ENCODE results near the gene MTERF2. TPM values are rescaled to one million over a fixed set of nuclear protein-coding genes. Genes with fewer than 3 reads are reported as not detected.
A peak's percentile ranks its signal among the peaks of the same experiment; 100 is the strongest.

Gene MTERF2
- total and polyA plus RNA-seq, 10 of the 15 experiments (the other 5 are each of a cell fraction or from before 2014, with no cell fraction given) = 2.1 to 9.8 (median 6.7) TPM

GRCh38 chr12:106955377-106956047 is 31.4 kb downstream of the MTERF2 start, which contains the start of gene TMEM263 (continued):
- TF ChIP-seq EZH2 (IDR thresholded peaks at IDR 0.05; ENCODE audit: borderline replicate concordance, control insufficient read depth, low read depth, low read length) (no peak), SP1 (IDR thresholded peaks at IDR 0.05; ENCODE audit: low read depth, low read length) (peak; percentile 13), CREB1 (IDR thresholded peaks at IDR 0.05; ENCODE audit: low read depth) (no peak), JUNB (IDR thresholded peaks at IDR 0.05) (no peak), LARP7 (IDR thresholded peaks at IDR 0.05) (peak; percentile 91), IKZF1 (conservative IDR thresholded peaks at IDR 0.05) (peak; percentile 93), TBL1XR1 (IDR thresholded peaks at IDR 0.05; ENCODE audit: low read depth, low read length) (no peak), SRF (IDR thresholded peaks at IDR 0.05; ENCODE audit: low read depth in 2 of 2, low read length in 2 of 2) (no peak), ZNF24 (IDR thresholded peaks at IDR 0.05) (0 out of 2 replicates have a peak, but pooled peaks have one; percentile 58), MTA3 (IDR thresholded peaks at IDR 0.05; ENCODE audit: borderline replicate concordance, low read length) (no peak), RAD21 (IDR thresholded peaks at IDR 0.05; ENCODE audit: insufficient read depth, low read depth, low read length) (no peak), CBX3 (IDR thresholded peaks at IDR 0.05; ENCODE audit: borderline replicate concordance, low read depth) (no peak), KLF5 (IDR thresholded peaks at IDR 0.05; ENCODE audit: partially characterized antibody) (peak; percentile 53), SMAD5 (IDR thresholded peaks at IDR 0.05; ENCODE audit: low read depth) (no peak), BRCA1 (IDR thresholded peaks at IDR 0.05; ENCODE audit: low read depth, low read length) (no peak), NFIC (IDR thresholded peaks at IDR 0.05; ENCODE audit: low read depth, low read length) (no peak), RBBP5 (conservative IDR thresholded peaks at IDR 0.05) (no peak), NFXL1 (IDR thresholded peaks at IDR 0.05; ENCODE audit: borderline replicate concordance) (no peak), CEBPB (IDR thresholded peaks at IDR 0.05; ENCODE audit: borderline replicate concordance in 1 of 2, low read depth in 2 of 2, low read length in 2 of 2) (no peak), TCF3 (IDR thresholded peaks at IDR 0.05; ENCODE audit: borderline replicate concordance, insufficient read depth, low read depth, low read length) (0 out of 2 replicates have a peak, but pooled peaks have one; percentile 45), CUX1 (IDR thresholded peaks at IDR 0.05; ENCODE audit: insufficient replicate concordance, low read depth, low read length) (no peak), ZNF384 (IDR thresholded peaks at IDR 0.05; ENCODE audit: borderline replicate concordance, low read depth, low read length) (no peak), USF1 (IDR thresholded peaks at IDR 0.05; ENCODE audit: borderline replicate concordance, extremely low read length, insufficient read depth, low read depth, low read length) (no peak), SKIL (IDR thresholded peaks at IDR 0.05; ENCODE audit: low read depth, poor library complexity, severe bottlenecking) (no peak)

All from GM12878 (cell line).